ENCODE measurements around the gene S100B.

- TF ChIP-seq EZH2phosphoT487 (IDR thresholded peaks at IDR 0.05; ENCODE audit: low read depth, severe bottlenecking, unreplicated experiment), result no peak
- TF ChIP-seq CTCF (IDR thresholded peaks at IDR 0.05; ENCODE audit: poor library complexity), result no peak
- no peak for TF ChIP-seq EZH2 (IDR thresholded peaks at IDR 0.05; ENCODE audit: borderline replicate concordance)
These were observed 37.5 kb downstream of the S100B start for GRCh38 chr21:46567348-46567747.

Data from hepatocyte (in vitro differentiated cells).